Karpas-422 (cell line): Measurements from ENCODE around the gene KIF3A. TPM values are rescaled to one million over a fixed set of nuclear protein-coding genes. Genes with fewer than 3 reads are reported as not detected.

Source experiments
- DNase-seq: peaks from one replicate; pipeline ENCODE4 v3.0.0-alpha.2; 2015
- H2AFZ ChIP-seq: fragments of 200-600 bp; sonication (generic); 2 replicates; pipeline ENCODE4 v1.6.1; 2014; ENCODE audit warnings: antibody characterized with exemption, low read length, mixed read lengths
- H3K27ac ChIP-seq: fragments of 200-600 bp; sonication (generic); 2 replicates; pipeline ENCODE4 v1.5.1; 2014; ENCODE audit warnings: mild to moderate bottlenecking, low read length, moderate library complexity
- H3K27me3 ChIP-seq: fragments of 200-600 bp; sonication (generic); 2 replicates; pipeline ENCODE4 v1.6.1; 2014; ENCODE audit warnings: low read length, mixed read lengths
- H3K36me3 ChIP-seq: fragments of 200-600 bp; sonication (generic); 2 replicates; pipeline ENCODE4 v1.6.1; 2014; ENCODE audit warnings: low read length, mixed read lengths; ENCODE audit not compliant: insufficient read depth
- H3K4me1 ChIP-seq: fragments of 200-600 bp; sonication (generic); 2 replicates; pipeline ENCODE4 v1.6.1; 2014; ENCODE audit warnings: mild to moderate bottlenecking, low read length, mixed read lengths
- H3K4me2 ChIP-seq: fragments of 200-600 bp; sonication (generic); 2 replicates; pipeline ENCODE4 v1.6.1; 2014; ENCODE audit warnings: low read length, low read depth, mild to moderate bottlenecking; ENCODE audit not compliant: poor library complexity, severe bottlenecking
- H3K4me3 ChIP-seq: fragments of 200-600 bp; sonication (generic); 2 replicates; pipeline ENCODE4 v1.5.1; 2014; ENCODE audit warnings: mild to moderate bottlenecking, antibody characterized with exemption, low read length, mixed read lengths
- H3K79me2 ChIP-seq: fragments of 200-600 bp; sonication (generic); 2 replicates; pipeline ENCODE4 v1.6.1; 2014; ENCODE audit warnings: mild to moderate bottlenecking, low read length, mixed read lengths
- H3K9ac ChIP-seq: fragments of 200-600 bp; sonication (generic); 2 replicates; pipeline ENCODE4 v1.6.0; 2014; ENCODE audit warnings: low read length
- H3K9me2 ChIP-seq: fragments of 200-600 bp; sonication (generic), shearing (Covaris generic); replicated peaks from 2 replicates; pipeline ENCODE4 v1.6.0; 2014; ENCODE audit warnings: mild to moderate bottlenecking, low read length, moderate library complexity; ENCODE audit not compliant: insufficient read depth
- H3K9me3 ChIP-seq: fragments of 300-700, 200-600 bp; sonication (generic); 2 replicates; pipeline ENCODE4 v1.6.1; 2014; ENCODE audit warnings: low read length, mixed read lengths
- H4K20me1 ChIP-seq: fragments of 200-600 bp; sonication (generic); 2 replicates; pipeline ENCODE4 v1.6.1; 2014; ENCODE audit warnings: mild to moderate bottlenecking, antibody characterized with exemption, low read length, low read depth; ENCODE audit not compliant: insufficient read depth
- total RNA-seq: library from RNA; depleted of rRNA; stranded (reverse); fragments of >200 nt; shearing (Covaris generic); gene quantifications from 2 replicates; pipeline ENCODE4 v1.2.3, GENCODE V29; 2014; ENCODE audit warnings: low replicate concordance

The KIF3A gene
- total RNA-seq, 1 experiment from 2014 or later = 23.1 TPM

- Histone ChIP-seq H2AFZ (no peak overlapping the region), H3K4me3 (no peak overlapping the region), H3K9ac (no peak overlapping the region), H3K9me2 (no peaks in the 10 kb centered on the region), H3K79me2 (no peaks in the 10 kb centered on the region), H3K9me3 (no peaks in the 10 kb centered on the region), H3K36me3 (no peaks in the 10 kb centered on the region), H3K4me2 (no peak overlapping the region), H3K27me3 (no peaks in the 10 kb centered on the region), H3K4me1 (peaks cover 31% of the 10 kb centered on the region), H3K27ac (no peak overlapping the region), H4K20me1 (no peaks in the 10 kb centered on the region)
- no peak for DNase-seq
Observed at GRCh38 chr5:132664696-132665209, 72.6 kb downstream of the KIF3A start.

- Histone ChIP-seq H3K79me2 (no peaks in the 10 kb centered on the region), H3K27ac (no peak overlapping the region), H3K9ac (no peak overlapping the region), H2AFZ (peak overlapping the region; percentile 39; the same call in 1 of the 2 replicates), H3K36me3 (no peaks in the 10 kb centered on the region), H3K9me3 (no peaks in the 10 kb centered on the region), H3K27me3 (no peaks in the 10 kb centered on the region), H3K9me2 (no peaks in the 10 kb centered on the region), H3K4me1 (peaks cover 31% of the 10 kb centered on the region), H4K20me1 (no peaks in the 10 kb centered on the region), H3K4me2 (no peak overlapping the region), H3K4me3 (no peak overlapping the region)
- no peak for DNase-seq
Observed at GRCh38 chr5:132663771-132664695, 73.3 kb downstream of the KIF3A start.

GRCh38 chr5:132662925-132663770, 74.2 kb downstream of the KIF3A start:
- no peaks in the 10 kb centered on the region for H3K36me3 ChIP-seq
- no peaks in the 10 kb centered on the region for H3K9me3 ChIP-seq
- no peak overlapping the region for H3K9ac ChIP-seq
- H3K4me1 ChIP-seq = peaks cover 31% of the 10 kb centered on the region
- no peaks in the 10 kb centered on the region for H4K20me1 ChIP-seq
- H3K79me2 ChIP-seq = no peaks in the 10 kb centered on the region
- H3K4me2 ChIP-seq = no peak overlapping the region
- no peak overlapping the region for H3K4me3 ChIP-seq
- no peak overlapping the region for H3K27ac ChIP-seq
- no peaks in the 10 kb centered on the region for H3K9me2 ChIP-seq
- H3K27me3 ChIP-seq = no peaks in the 10 kb centered on the region
- H2AFZ ChIP-seq = peak overlapping the region; percentile 39
- peak; percentile 53 for DNase-seq

- Histone ChIP-seq H3K27ac (no peak overlapping the region), H3K36me3 (no peaks in the 10 kb centered on the region), H3K9me3 (no peaks in the 10 kb centered on the region), H3K27me3 (no peaks in the 10 kb centered on the region), H3K4me1 (peaks cover 31% of the 10 kb centered on the region), H3K4me2 (peak overlapping the region; percentile 36), H3K9me2 (no peaks in the 10 kb centered on the region), H3K4me3 (no peak overlapping the region; the same call in 1 of the 2 replicates), H3K79me2 (no peaks in the 10 kb centered on the region), H4K20me1 (no peaks in the 10 kb centered on the region), H2AFZ (no peak overlapping the region), H3K9ac (0 out of 2 replicates have a peak overlapping the region, but pooled peaks have one; percentile 15)
- peak; percentile 68 for DNase-seq
Observed at GRCh38 chr5:132662004-132662401, 75.3 kb downstream of the KIF3A start.

GRCh38 chr5:132661231-132662003, 75.9 kb downstream of the KIF3A start:
- H4K20me1 ChIP-seq = no peaks in the 10 kb centered on the region
- H3K27me3 ChIP-seq = no peaks in the 10 kb centered on the region
- no peaks in the 10 kb centered on the region for H3K9me2 ChIP-seq
- no peak overlapping the region; the same call in 1 of the 2 replicates for H3K4me3 ChIP-seq
- no peaks in the 10 kb centered on the region for H3K9me3 ChIP-seq
- peak overlapping the region; percentile 15; the same call in 1 of the 2 replicates for H3K9ac ChIP-seq
- H3K27ac ChIP-seq = no peak overlapping the region
- no peak for DNase-seq
- peak overlapping the region; percentile 36 for H3K4me2 ChIP-seq
- H3K36me3 ChIP-seq = no peaks in the 10 kb centered on the region
- H3K79me2 ChIP-seq = no peaks in the 10 kb centered on the region
- H3K4me1 ChIP-seq = peaks cover 31% of the 10 kb centered on the region
- peak overlapping the region; percentile 26; the same call in 1 of the 2 replicates for H2AFZ ChIP-seq

GRCh38 chr5:132659598-132660493, 77.5 kb downstream of the KIF3A start:
- Histone ChIP-seq H3K36me3 (no peaks in the 10 kb centered on the region), H2AFZ (no peak overlapping the region; the same call in 1 of the 2 replicates), H3K27ac (no peak overlapping the region), H4K20me1 (no peaks in the 10 kb centered on the region), H3K4me3 (no peak overlapping the region), H3K9me2 (no peaks in the 10 kb centered on the region), H3K4me1 (peaks cover 31% of the 10 kb centered on the region), H3K4me2 (no peak overlapping the region), H3K79me2 (no peaks in the 10 kb centered on the region), H3K9me3 (no peaks in the 10 kb centered on the region), H3K9ac (no peak overlapping the region), H3K27me3 (no peaks in the 10 kb centered on the region)
- DNase-seq = no peak
